Measurements from ENCODE around the gene PPP2R3C.
"Not testable (repeated sequence)": the region's sequence is repeated elsewhere in the genome, so short reads cannot be mapped to it uniquely, and the experiment has no call there.

The PPP2R3C gene

DNA sequence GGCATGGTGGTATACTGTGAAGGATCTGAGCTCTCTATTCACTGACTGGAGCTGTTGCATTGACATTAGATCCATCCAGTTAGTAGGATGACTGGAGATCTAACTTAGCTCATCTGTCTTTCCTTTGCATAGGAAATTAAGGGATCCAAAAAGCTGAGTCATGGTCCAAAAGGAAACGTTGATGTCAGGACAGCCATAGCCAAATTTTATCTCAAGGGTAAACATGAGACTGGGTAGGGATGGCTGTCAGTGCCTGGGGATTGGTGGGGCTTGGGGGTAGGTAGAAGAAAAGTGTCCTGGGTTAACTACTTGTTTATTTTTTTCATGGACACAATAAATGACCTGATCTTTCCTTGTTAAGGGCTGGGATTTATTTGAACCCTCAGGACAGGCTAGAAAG is 71.1 kb downstream of the PPP2R3C start:
- DNase-seq: no peak

GRCh38 chr14:35047976-35048513 is 73.7 kb downstream of the PPP2R3C start:
- DNase-seq: no peak

GRCh38 chr14:35046751-35047536 is 74.8 kb downstream of the PPP2R3C start:
- DNase-seq: peak; percentile 20

DNA sequence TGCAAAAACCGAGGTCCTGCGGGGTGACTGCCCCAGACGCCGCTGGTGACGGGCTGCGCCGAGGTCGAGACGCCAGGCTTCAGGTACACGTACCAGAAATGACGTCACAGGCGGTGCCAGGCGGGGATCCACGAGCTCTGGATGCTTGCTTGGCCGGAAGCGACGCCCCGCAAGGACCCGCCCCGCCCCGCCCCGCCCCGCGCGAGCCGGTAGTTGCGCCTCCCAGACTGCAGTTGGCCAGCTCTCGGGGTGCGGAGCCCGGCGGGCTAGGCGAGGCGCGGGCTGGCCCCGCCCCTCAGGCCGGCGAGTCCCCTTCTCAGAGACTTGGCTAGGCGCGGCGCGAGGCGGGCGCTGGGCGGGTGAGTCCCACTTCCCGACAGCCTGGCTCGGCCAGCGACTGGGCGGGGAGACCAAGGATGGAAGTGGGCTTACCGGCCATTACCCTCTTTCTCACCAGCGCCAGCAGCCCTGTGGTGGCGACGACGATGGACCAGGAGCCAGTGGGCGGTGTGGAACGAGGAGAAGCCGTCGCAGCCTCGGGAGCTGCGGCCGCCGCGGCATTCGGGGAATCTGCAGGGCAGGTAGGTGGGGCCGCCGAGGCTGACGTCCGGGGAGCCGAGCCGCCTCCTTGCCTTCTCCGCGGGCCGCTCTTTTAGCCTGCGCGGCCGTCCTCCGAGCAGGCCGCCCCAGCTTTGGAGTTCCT is 75.6 kb downstream of the PPP2R3C start, which contains the start of gene FAM177A1:
TSS of gene FAM177A1 (plus strand) at position 225 of the 703 bp plus-strand sequence. CDS start at position 417, 192 bp downstream.
- DNase-seq: peak; percentile 96

DNA sequence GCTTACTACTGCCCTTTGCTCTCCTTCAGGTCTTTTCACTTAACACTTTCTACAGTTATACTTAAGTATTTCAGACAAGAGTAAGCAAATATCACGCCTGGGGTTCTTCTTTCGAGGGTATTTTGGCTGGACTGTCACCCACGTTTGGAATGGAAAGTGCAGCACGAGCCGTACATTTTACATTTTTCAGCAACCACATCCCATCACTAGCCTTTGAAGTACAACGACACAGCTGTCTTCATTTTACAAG is 76.1 kb downstream of the PPP2R3C start:
- no peak for DNase-seq

- DNase-seq: no peak
Observed at GRCh38 chr14:35044939-35045797, 76.6 kb downstream of the PPP2R3C start.

- no peak for DNase-seq
Observed at GRCh38 chr14:35043046-35043445, 78.7 kb downstream of the PPP2R3C start.

DNA sequence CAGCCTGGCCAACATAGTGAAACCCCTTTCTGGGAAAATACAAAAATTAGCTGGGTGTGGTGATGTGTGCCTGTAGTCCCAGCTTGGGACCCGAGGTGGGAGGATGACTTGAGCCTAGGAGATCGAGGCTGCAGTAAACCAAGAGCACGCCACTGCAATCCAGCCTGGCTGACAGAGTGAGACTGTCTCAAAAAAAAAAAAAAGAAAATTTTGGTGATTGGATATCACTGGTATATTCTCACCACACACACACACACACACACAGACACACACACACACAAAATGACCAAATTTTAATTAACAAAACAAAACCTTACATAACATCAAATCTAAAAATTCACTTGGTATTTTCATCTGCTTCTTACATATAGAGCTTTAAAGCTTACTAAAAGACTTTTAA is 79.2 kb downstream of the PPP2R3C start:
- DNase-seq: no peak

DNA sequence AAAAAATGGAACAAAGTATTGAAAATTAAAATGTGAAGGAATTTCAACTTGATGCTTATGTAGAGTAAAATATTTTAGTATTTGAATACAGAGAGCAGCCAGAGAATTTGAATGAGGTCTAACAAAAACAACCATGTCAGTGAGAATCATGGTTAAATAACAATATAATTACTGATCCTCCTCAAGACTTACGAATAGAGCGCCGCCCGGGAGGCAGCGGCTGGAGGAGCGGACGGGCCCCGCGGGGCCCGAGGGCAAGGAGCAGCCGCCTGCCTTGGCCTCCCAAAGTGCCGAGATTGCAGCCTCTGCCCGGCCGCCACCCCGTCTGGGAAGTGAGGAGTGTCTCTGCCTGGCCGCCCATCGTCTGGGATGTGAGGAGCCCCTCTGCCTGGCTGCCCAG is 83.5 kb downstream of the PPP2R3C start:
- not testable (repeated sequence) for DNase-seq

Measured in NCI-H1436 (cell line).